Panc1 (cell line): ENCODE results near the gene TRIM68. TPM values are rescaled to one million over a fixed set of nuclear protein-coding genes. Genes with fewer than 3 reads are reported as not detected.

ENCODE experiments used
- ATAC-seq: fragments of 200-7000 bp; cut with Tn5 transposase; 2 replicates; pipeline ENCODE4 v1.9.1; 2020; ENCODE audit warnings: mild to moderate bottlenecking, moderate library complexity
- BruUV-seq: library from RNA; stranded (reverse); fragments of 400-500 nt; replicated peaks from 2 replicates; lab custom pipeline; 2021; lab: Mats Ljungman, UMichigan
- CTCF ChIA-PET: fragments of 300-600 bp; sonication (Branson Sonifier 250); formaldehyde crosslinking; loops from one replicate; lab custom pipeline; 2022; ENCODE audit warnings: antibody characterized with exemption; lab: Charles Lee
- POLR2A ChIA-PET: fragments of 300-600 bp; sonication (Branson Sonifier 250); formaldehyde crosslinking; loops from one replicate; lab custom pipeline; 2022; ENCODE audit warnings: antibody characterized with exemption; lab: Charles Lee
- DNase-seq: peaks from one replicate; pipeline ENCODE4 v3.0.0-alpha.2; 2010; ENCODE audit warnings: low read depth, low spot score
- H3K27ac ChIP-seq: 2 replicates; pipeline ENCODE4 v1.5.1; 2011; ENCODE audit warnings: mild to moderate bottlenecking, low read length, inconsistent platforms
- H3K27me3 ChIP-seq: fragments of 200-500 bp; sonication (Bioruptor generic); 2 replicates; pipeline ENCODE4 v1.6.0; 2014; ENCODE audit warnings: low read length, inconsistent platforms; ENCODE audit not compliant: control insufficient read depth, insufficient read depth
- H3K36me3 ChIP-seq: fragments of 200-500 bp; sonication (Bioruptor generic); 2 replicates; pipeline ENCODE4 v1.5.1; 2014; ENCODE audit warnings: inconsistent platforms, mild to moderate bottlenecking, low read length, moderate library complexity; ENCODE audit not compliant: control insufficient read depth, insufficient read depth
- H3K4me1 ChIP-seq: 2 replicates; pipeline ENCODE4 v1.5.1; 2011; ENCODE audit warnings: inconsistent platforms, mild to moderate bottlenecking, low read length, moderate library complexity; ENCODE audit not compliant: control insufficient read depth, insufficient read depth
- H3K4me3 ChIP-seq, 2 experiments: 2 replicates each; pipeline ENCODE4 v1.5.1; 2011 to 2012; ENCODE audit warnings: low read depth in 2 of 2, low read length in 2 of 2, mild to moderate bottlenecking in 2 of 2, inconsistent platforms in 1 of 2, moderate library complexity in 1 of 2
- H3K9me3 ChIP-seq: fragments of 200-500 bp; sonication (Bioruptor generic); 2 replicates; pipeline ENCODE4 v1.5.1; 2014; ENCODE audit warnings: low read depth, mild to moderate bottlenecking, inconsistent platforms, low read length, moderate library complexity; ENCODE audit not compliant: control insufficient read depth, insufficient read depth
- POLR2AphosphoS5 ChIP-seq: IDR thresholded peaks from 2 replicates; pipeline ENCODE4 v1.6.1; 2012; ENCODE audit warnings: mild to moderate bottlenecking, low read depth, low read length, moderate library complexity
- REST ChIP-seq, 2 experiments: IDR thresholded peaks; 2 replicates each; pipeline ENCODE4 v1.6.1; 2011 to 2012; ENCODE audit warnings: low read depth in 2 of 2, control low read depth in 1 of 2, low read length in 1 of 2, mild to moderate bottlenecking in 1 of 2, moderate library complexity in 1 of 2; ENCODE audit not compliant: insufficient read depth in 1 of 2
- SIN3A ChIP-seq: IDR thresholded peaks from 2 replicates; pipeline ENCODE4 v1.6.1; 2012; ENCODE audit warnings: low read depth, mild to moderate bottlenecking, low read length, moderate library complexity, borderline replicate concordance; ENCODE audit not compliant: insufficient read depth
- TCF7L2 ChIP-seq: IDR thresholded peaks from 2 replicates; pipeline ENCODE4 v1.6.1; 2011; ENCODE audit warnings: mild to moderate bottlenecking, low read depth, low read length, inconsistent platforms
- in situ Hi-C: cut with HindIII; loops from 2 replicates; pipeline ENCODE4 v1.10.0; 2016; ENCODE audit warnings: low sequenced_read_pairs, low pct_unique_long_range_greater_than_20kb
- intact Hi-C: fragments of 100-400 bp; cut with micrococcal nuclease; formaldehyde crosslinking; loops from one replicate; pipeline ENCODE4 v1.10.0; 2022; ENCODE audit not compliant: unreplicated experiment
- total RNA-seq: library from RNA; stranded (reverse); gene quantifications from one replicate; pipeline ENCODE4 v1.2.1, GENCODE V29; 2021; ENCODE audit not compliant: unreplicated experiment
- TF ChIP-seq, protein P1 (sequence below): fragments of 450-650 bp; IDR thresholded peaks from 2 replicates; pipeline ENCODE4 v1.5.1; 2017; ENCODE audit warnings: mild to moderate bottlenecking

TRIM68 gene
- total RNA-seq, 1 experiment from 2014 or later = 18.5 TPM

GRCh38 chr11:4647766-4648165 is 39.7 kb upstream of the TRIM68 start:
- Histone ChIP-seq H3K4me1 (no peaks in the 10 kb centered on the region), H3K36me3 (no peaks in the 10 kb centered on the region), H3K27me3 (peaks cover 7% of the 10 kb centered on the region), H3K4me3 (no peak overlapping the region), H3K9me3 (no peaks in the 10 kb centered on the region), H3K27ac (no peak overlapping the region)
- DNase-seq (no peak), ATAC-seq (no peak)
- CTCF ChIA-PET = no interaction called here
- TF ChIP-seq REST (IDR thresholded peaks at IDR 0.05; ENCODE audit: insufficient read depth in 1 of 2, low read depth in 2 of 2, low read length in 1 of 2) (no peak), SIN3A (no peak)
- in situ Hi-C loops (no loop called here), intact Hi-C loops (no loop called here)
- no TSS peak for BruUV-seq
- POLR2A ChIA-PET = no interaction called here

DNA sequence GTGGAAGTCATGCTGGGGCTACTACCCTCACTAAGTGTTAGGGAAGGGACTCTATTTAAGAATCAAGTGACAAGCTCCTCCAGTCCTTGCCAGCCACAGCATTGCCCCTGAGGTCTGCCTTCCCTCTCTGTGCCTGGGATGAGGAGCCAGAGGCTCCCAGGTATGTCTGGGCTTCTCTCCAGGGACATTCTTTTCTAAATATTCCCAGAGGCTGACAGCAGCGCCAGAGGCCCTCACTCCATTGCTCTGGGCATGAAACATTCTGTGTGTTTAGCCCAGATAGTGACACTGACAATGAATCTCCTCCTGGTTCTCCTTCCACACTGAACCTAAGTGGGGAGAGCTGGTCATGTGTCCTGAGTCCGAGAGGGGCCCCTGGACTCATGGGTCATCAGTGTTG is 37.9 kb upstream of the TRIM68 start:
- no peak for DNase-seq
- ChIA-PET POLR2A (no interaction called here), CTCF (no interaction called here)
- Histone ChIP-seq H3K36me3 (no peaks in the 10 kb centered on the region), H3K4me3 (no peak overlapping the region), H3K27me3 (peaks cover 9% of the 10 kb centered on the region), H3K27ac (no peak overlapping the region), H3K4me1 (no peaks in the 10 kb centered on the region), H3K9me3 (no peaks in the 10 kb centered on the region)
- in situ Hi-C loops = no loop called here
- TF ChIP-seq POLR2AphosphoS5 = no peak
- no peak for TF ChIP-seq SIN3A
- TF ChIP-seq, protein P1, sequence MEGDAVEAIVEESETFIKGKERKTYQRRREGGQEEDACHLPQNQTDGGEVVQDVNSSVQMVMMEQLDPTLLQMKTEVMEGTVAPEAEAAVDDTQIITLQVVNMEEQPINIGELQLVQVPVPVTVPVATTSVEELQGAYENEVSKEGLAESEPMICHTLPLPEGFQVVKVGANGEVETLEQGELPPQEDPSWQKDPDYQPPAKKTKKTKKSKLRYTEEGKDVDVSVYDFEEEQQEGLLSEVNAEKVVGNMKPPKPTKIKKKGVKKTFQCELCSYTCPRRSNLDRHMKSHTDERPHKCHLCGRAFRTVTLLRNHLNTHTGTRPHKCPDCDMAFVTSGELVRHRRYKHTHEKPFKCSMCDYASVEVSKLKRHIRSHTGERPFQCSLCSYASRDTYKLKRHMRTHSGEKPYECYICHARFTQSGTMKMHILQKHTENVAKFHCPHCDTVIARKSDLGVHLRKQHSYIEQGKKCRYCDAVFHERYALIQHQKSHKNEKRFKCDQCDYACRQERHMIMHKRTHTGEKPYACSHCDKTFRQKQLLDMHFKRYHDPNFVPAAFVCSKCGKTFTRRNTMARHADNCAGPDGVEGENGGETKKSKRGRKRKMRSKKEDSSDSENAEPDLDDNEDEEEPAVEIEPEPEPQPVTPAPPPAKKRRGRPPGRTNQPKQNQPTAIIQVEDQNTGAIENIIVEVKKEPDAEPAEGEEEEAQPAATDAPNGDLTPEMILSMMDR = no peak
- TF ChIP-seq REST (IDR thresholded peaks at IDR 0.05; ENCODE audit: insufficient read depth in 1 of 2, low read depth in 2 of 2, low read length in 1 of 2) = no peak
- no peak for TF ChIP-seq TCF7L2
- ATAC-seq = no peak
- intact Hi-C loops = no loop called here
- no TSS peak for BruUV-seq
